WTC11 (cell line): ENCODE results near the gene MEGF6.

Experiments
- ATF1 ChIP-seq: sonication (generic); formaldehyde crosslinking; IDR thresholded peaks from 2 replicates; pipeline ENCODE4 v1.8.1; 2023; ENCODE audit warnings: mild to moderate bottlenecking, moderate library complexity, missing genetic modification reagents
- CREM ChIP-seq: sonication (generic); formaldehyde crosslinking; IDR thresholded peaks from 2 replicates; pipeline ENCODE4 v1.8.1; 2022; ENCODE audit warnings: mild to moderate bottlenecking, missing genetic modification reagents, moderate library complexity
- CTCF ChIP-seq: fragments of 200-600 bp; IDR thresholded peaks from 2 replicates; pipeline ENCODE4 v1.8.0; 2022; ENCODE audit warnings: antibody characterized with exemption
- ELF4 ChIP-seq: sonication (generic); formaldehyde crosslinking; IDR thresholded peaks from 2 replicates; pipeline ENCODE4 v1.8.1; 2022; ENCODE audit warnings: low read depth, mild to moderate bottlenecking, moderate library complexity, missing genetic modification reagents
- HMGXB4 ChIP-seq: sonication (generic); formaldehyde crosslinking; IDR thresholded peaks from 2 replicates; pipeline ENCODE4 v1.8.1; 2023; ENCODE audit warnings: mild to moderate bottlenecking, moderate library complexity, missing genetic modification reagents
- IRF1 ChIP-seq: sonication (generic); formaldehyde crosslinking; IDR thresholded peaks from 2 replicates; pipeline ENCODE4 v1.8.0; 2023; ENCODE audit warnings: missing genetic modification reagents
- JUN ChIP-seq: sonication (generic); formaldehyde crosslinking; IDR thresholded peaks from 2 replicates; pipeline ENCODE4 v1.8.0; 2023; ENCODE audit warnings: mild to moderate bottlenecking, missing genetic modification reagents
- MAX ChIP-seq: sonication (generic); formaldehyde crosslinking; IDR thresholded peaks from 2 replicates; pipeline ENCODE4 v1.8.0; 2022; ENCODE audit warnings: mild to moderate bottlenecking, missing genetic modification reagents
- NFE2L1 ChIP-seq: sonication (generic); formaldehyde crosslinking; IDR thresholded peaks from 2 replicates; pipeline ENCODE4 v1.8.1; 2023; ENCODE audit warnings: missing genetic modification reagents
- NR2C2 ChIP-seq: sonication (generic); formaldehyde crosslinking; IDR thresholded peaks from 2 replicates; pipeline ENCODE4 v1.8.0; 2022; ENCODE audit warnings: mild to moderate bottlenecking, missing genetic modification reagents
- NR3C1 ChIP-seq: sonication (generic); formaldehyde crosslinking; conservative IDR thresholded peaks from 2 replicates; pipeline ENCODE4 v1.8.1; 2023; ENCODE audit warnings: low read depth, mild to moderate bottlenecking, missing genetic modification reagents
- ZBTB21 ChIP-seq: sonication (generic); formaldehyde crosslinking; IDR thresholded peaks from 2 replicates; pipeline ENCODE4 v1.8.1; 2023; ENCODE audit warnings: mild to moderate bottlenecking, missing genetic modification reagents, borderline replicate concordance
- ZNF317 ChIP-seq: sonication (generic); formaldehyde crosslinking; IDR thresholded peaks from 2 replicates; pipeline ENCODE4 v1.8.1; 2023; ENCODE audit warnings: low read depth, mild to moderate bottlenecking, moderate library complexity, missing genetic modification reagents, borderline replicate concordance

GRCh38 chr1:3659093-3659492, 47.8 kb upstream of the MEGF6 start:
- no peak for TF ChIP-seq CREM (CRISPR knock-in tag)
- no peak for TF ChIP-seq CTCF
- no peak for TF ChIP-seq JUN
- TF ChIP-seq MAX (CRISPR knock-in tag), result no peak
- no peak for TF ChIP-seq ZBTB21 (CRISPR knock-in tag)
- no peak for TF ChIP-seq ELF4 (CRISPR knock-in tag)
- no peak for TF ChIP-seq ATF1 (CRISPR knock-in tag)
- TF ChIP-seq IRF1 (CRISPR knock-in tag), result no peak
- TF ChIP-seq ZNF317 (CRISPR knock-in tag), result no peak
- TF ChIP-seq HMGXB4 (CRISPR knock-in tag), result no peak
- no peak for TF ChIP-seq NFE2L1 (CRISPR knock-in tag)
- no peak for TF ChIP-seq NR2C2 (CRISPR knock-in tag)
- TF ChIP-seq NR3C1 (CRISPR knock-in tag), result no peak
